HEK293T (cell line): ENCODE results near the gene PDE5A.

Experiments
- BHLHE40 ChIP-seq: fragments of 450-650 bp; IDR thresholded peaks from 2 replicates; pipeline ENCODE4 v1.6.1; 2016; ENCODE audit warnings: mild to moderate bottlenecking, moderate library complexity, borderline replicate concordance
- FOXM1 ChIP-seq: fragments of 450-650 bp; IDR thresholded peaks from 2 replicates; pipeline ENCODE4 v1.6.1; 2017; ENCODE audit warnings: mild to moderate bottlenecking, borderline replicate concordance
- HDGF ChIP-seq: fragments of 450-650 bp; IDR thresholded peaks from 2 replicates; pipeline ENCODE4 v1.6.1; 2017; ENCODE audit warnings: antibody characterized with exemption, borderline replicate concordance
- TARDBP ChIP-seq: fragments of 450-650 bp; IDR thresholded peaks from 2 replicates; pipeline ENCODE4 v1.6.1; 2016

DNA sequence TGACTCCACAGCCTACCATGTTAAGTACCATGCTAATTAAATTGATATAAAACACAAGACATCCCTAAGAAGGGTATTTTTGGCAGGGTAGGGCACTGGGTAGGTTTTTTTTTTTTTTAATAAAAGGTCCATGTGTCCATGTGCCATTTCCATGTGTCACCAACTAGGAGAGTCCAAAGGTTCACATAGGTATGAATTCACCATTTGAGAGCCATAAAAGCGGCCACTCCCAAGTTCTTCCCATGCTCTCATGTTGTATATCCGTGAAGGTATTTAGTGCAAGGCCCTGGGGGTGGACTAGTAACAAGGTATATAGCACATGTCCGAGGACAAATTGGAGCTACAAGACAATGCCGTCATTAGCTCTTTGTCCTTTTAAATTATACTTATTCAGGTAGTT is 107.3 kb downstream of the PDE5A start:
- TF ChIP-seq FOXM1 = no peak
- TF ChIP-seq BHLHE40 = no peak
- no peak for TF ChIP-seq TARDBP
- no peak for TF ChIP-seq HDGF
